A549 (cell line): ENCODE results near the gene ZNF521. TPM values are rescaled to one million over a fixed set of nuclear protein-coding genes. Genes with fewer than 3 reads are reported as not detected.
A peak's percentile ranks its signal among the peaks of the same experiment; 100 is the strongest.

ENCODE experiments used
- ATAC-seq, 2 experiments: fragments of 200-7000 bp in 1 of 2; fragments of >200 bp in 1 of 2; cut with Nextera tagmentation in 1 of 2; cut with Tn5 transposase in 1 of 2; 3 replicates each; pipeline versions ENCODE4 v1.8.0 to v1.9.1; 2018 to 2020; ENCODE audit warnings: mild to moderate bottlenecking in 1 of 2, moderate library complexity in 1 of 2
- CTCF ChIA-PET: fragments of 300-600 bp; sonication (Branson Sonifier 250); formaldehyde crosslinking; extraction: SDS; loops from one replicate; lab custom pipeline; 2021; ENCODE audit warnings: antibody characterized with exemption, inconsistent platforms; lab: Yijun Ruan, JAX
- POLR2A ChIA-PET: fragments of 350-600 bp; formaldehyde crosslinking; extraction: SDS; loops from one replicate; lab custom pipeline; 2021; ENCODE audit warnings: antibody characterized with exemption, inconsistent platforms; lab: Yijun Ruan, JAX
- DNase-seq, 2 experiments: peaks; one replicate each; pipeline versions ENCODE4 v3.0.0 to v3.0.0-alpha.2; 2011 to 2016; ENCODE audit warnings: low read depth in 1 of 2, low spot score in 1 of 2
- FAIRE-seq: peaks from 2 replicates; lab custom pipeline; 2011; peaks lifted over from hg19 to GRCh38; lab: Jason Lieb, UNC
- H3K27ac ChIP-seq, 2 experiments: fragments of >200 bp; sonication (Bioruptor Twin); formaldehyde crosslinking; 3 replicates each; pipeline ENCODE4 v1.5.1; 2016 to 2017
- H3K4me1 ChIP-seq: fragments of >200 bp; sonication (Bioruptor Twin); formaldehyde crosslinking; 3 replicates; pipeline ENCODE4 v1.6.1; 2016
- H3K4me2 ChIP-seq: fragments of >200 bp; sonication (Bioruptor Twin); formaldehyde crosslinking; 3 replicates; pipeline ENCODE4 v1.6.1; 2016
- H3K4me3 ChIP-seq: fragments of >200 bp; sonication (Bioruptor Twin); formaldehyde crosslinking; 3 replicates; pipeline ENCODE4 v1.5.1; 2016
- H3K9me3 ChIP-seq: fragments of >200 bp; sonication (Bioruptor Twin); formaldehyde crosslinking; 3 replicates; pipeline ENCODE4 v1.6.1; 2016
- NPAS2 ChIP-seq: fragments of 250-450 bp; sonication (Bioruptor Pico); IDR thresholded peaks from 2 replicates; pipeline ENCODE4 v1.8.0; 2022; ENCODE audit warnings: mild to moderate bottlenecking, moderate library complexity, borderline replicate concordance
- SMC3 ChIP-seq: fragments of >200 bp; sonication (Bioruptor Twin); formaldehyde crosslinking; IDR thresholded peaks from 3 replicates; pipeline ENCODE4 v1.6.1; 2018; ENCODE audit warnings: inconsistent platforms
- ZFP36 ChIP-seq: fragments of 450-650 bp; IDR thresholded peaks from 2 replicates; pipeline ENCODE4 v1.6.1; 2014; ENCODE audit warnings: borderline replicate concordance; ENCODE audit not compliant: partially characterized antibody
- ZSCAN20 ChIP-seq: fragments of 250-450 bp; sonication (Bioruptor Pico); IDR thresholded peaks from 2 replicates; pipeline ENCODE4 v1.8.0; 2022; ENCODE audit warnings: mild to moderate bottlenecking, moderate library complexity
- WGBS: methylation state at CpG from one replicate; pipeline ENCODE4 v1.1.6; 2017; ENCODE audit errors: missing lambda C conversion rate; 5-methylcytosine and 5-hydroxymethylcytosine counted together
- polyA plus RNA-seq, 4 experiments: library from polyadenylated mRNA; depleted of rRNA in 3 of 4; stranded (reverse); fragments of >200 nt; fragmentation: RNase III in 1 of 4; extraction: RNeasy Plus Mini Kit Qiagen cat#74134 plus additional on column Dnase treatment in 1 of 4; gene quantifications; 2 replicates in 3 of 4; 3 replicates in 1 of 4; pipeline ENCODE4 v1.2.3, GENCODE V29; 2011 to 2017

The ZNF521 gene
- polyA plus RNA-seq, 2 of the 4 experiments (the other 2 are of a cell fraction): not detected

- no peak for ATAC-seq
- POLR2A ChIA-PET: no interaction called here
These were observed 335.3 kb downstream of the ZNF521 start for GRCh38 chr18:25016666-25017065.

DNA sequence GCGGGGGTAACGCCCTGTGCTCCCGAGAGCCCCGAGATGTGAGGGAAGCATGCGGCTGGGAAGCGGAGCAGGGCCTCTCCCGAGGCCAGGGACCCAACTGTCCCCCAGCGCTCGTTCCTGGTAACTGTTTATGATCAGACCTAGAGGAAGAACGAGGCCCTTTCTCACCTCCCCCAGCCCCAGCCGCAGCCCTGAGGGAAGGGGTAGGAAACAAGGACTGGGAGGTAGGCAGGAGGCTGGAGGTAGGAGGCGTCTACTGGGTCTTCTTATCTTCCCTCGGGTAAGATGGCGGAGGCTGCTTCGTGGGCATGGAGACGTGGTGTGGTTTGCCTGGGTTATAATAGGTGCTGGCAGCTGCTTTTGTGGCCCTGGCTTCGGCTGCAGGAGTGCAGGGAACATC is 335.8 kb downstream of the ZNF521 start:
- WGBS: 34% methylated on average over 10 of the region's 17 CpGs
- CTCF ChIA-PET: no interaction called here
- FAIRE-seq (no peak), ATAC-seq (no peak)
- Histone ChIP-seq H3K27ac (no peak overlapping the region), H3K9me3 (no peaks in the 10 kb centered on the region)
- POLR2A ChIA-PET: no interaction called here
- no peak for TF ChIP-seq SMC3
- TF ChIP-seq, all 56 proteins: peak for 0
- H3K4me1 ChIP-seq: no peaks in the 10 kb centered on the region
- no peak overlapping the region for H3K4me2 ChIP-seq
- DNase-seq: no peak
- no peak overlapping the region for H3K4me3 ChIP-seq

More at GRCh38 chr18:25016666-25017065, 335.3 kb downstream of the ZNF521 start:
- no peaks in the 10 kb centered on the region for H3K9me3 ChIP-seq
- FAIRE-seq (no peak), DNase-seq (peak in 1 of 2 experiments; percentile 1)
- no peaks in the 10 kb centered on the region for H3K4me1 ChIP-seq
- WGBS: 20% methylated on average over 6 of the region's 13 CpGs
- H3K4me3 ChIP-seq: no peak overlapping the region
- H3K4me2 ChIP-seq: no peak overlapping the region
- no peak for TF ChIP-seq ZFP36
- TF ChIP-seq ZSCAN20 (CRISPR knock-in tag): no peak
- no peak for TF ChIP-seq NPAS2
- CTCF ChIA-PET: interaction anchor here (0.6 kb wide), 1 partner anchor 26 kb away, joined by 3 read pairs; no protein-coding TSS in a partner anchor
- no peak overlapping the region for H3K27ac ChIP-seq
